Endothelial cell (in vitro differentiated cells): ENCODE results near the gene MBD3L1. TPM values are rescaled to one million over a fixed set of nuclear protein-coding genes. Genes with fewer than 3 reads are reported as not detected.

Source experiments
- DNase-seq: peaks from one replicate; pipeline ENCODE4 v3.0.0; 2021; ENCODE audit warnings: low spot score
- H3K27ac Mint-ChIP-seq: one replicate; pipeline ENCODE4 v1.8.0; 2021; ENCODE audit warnings: mixed read lengths, inconsistent platforms; ENCODE audit not compliant: unreplicated experiment
- H3K27me3 Mint-ChIP-seq: one replicate; pipeline ENCODE4 v1.8.0; 2021; ENCODE audit warnings: mild to moderate bottlenecking, moderate library complexity, mixed read lengths, inconsistent platforms; ENCODE audit not compliant: unreplicated experiment
- H3K36me3 Mint-ChIP-seq: one replicate; pipeline ENCODE4 v1.8.0; 2021; ENCODE audit warnings: mild to moderate bottlenecking, low read depth, mixed read lengths, inconsistent platforms; ENCODE audit not compliant: unreplicated experiment
- H3K4me1 Mint-ChIP-seq: one replicate; pipeline ENCODE4 v1.8.0; 2021; ENCODE audit warnings: mild to moderate bottlenecking, mixed read lengths, inconsistent platforms; ENCODE audit not compliant: unreplicated experiment
- H3K4me3 Mint-ChIP-seq: one replicate; pipeline ENCODE4 v1.8.0; 2021; ENCODE audit warnings: mild to moderate bottlenecking, mixed read lengths, inconsistent platforms; ENCODE audit not compliant: unreplicated experiment
- H3K9me3 Mint-ChIP-seq: one replicate; pipeline ENCODE4 v1.8.0; 2021; ENCODE audit warnings: mixed read lengths, inconsistent platforms; ENCODE audit not compliant: unreplicated experiment
- total RNA-seq: library from RNA; stranded (reverse); fragmentation: NEBNext Ultra II Directional; extraction: Animal tissue kit (Norgen Biotek cat#: 25700); gene quantifications from one replicate; pipeline ENCODE4 v1.2.1, GENCODE V29; 2021; ENCODE audit not compliant: unreplicated experiment
- TF ChIP-seq, protein P1 (sequence below): fragments of 200-600 bp; sonication (generic); IDR thresholded peaks from one replicate; pipeline ENCODE4 v1.5.0; 2021; ENCODE audit warnings: antibody characterized with exemption; ENCODE audit not compliant: unreplicated experiment

The MBD3L1 gene
- total RNA-seq, 1 donor from 2014 or later = not detected

DNA sequence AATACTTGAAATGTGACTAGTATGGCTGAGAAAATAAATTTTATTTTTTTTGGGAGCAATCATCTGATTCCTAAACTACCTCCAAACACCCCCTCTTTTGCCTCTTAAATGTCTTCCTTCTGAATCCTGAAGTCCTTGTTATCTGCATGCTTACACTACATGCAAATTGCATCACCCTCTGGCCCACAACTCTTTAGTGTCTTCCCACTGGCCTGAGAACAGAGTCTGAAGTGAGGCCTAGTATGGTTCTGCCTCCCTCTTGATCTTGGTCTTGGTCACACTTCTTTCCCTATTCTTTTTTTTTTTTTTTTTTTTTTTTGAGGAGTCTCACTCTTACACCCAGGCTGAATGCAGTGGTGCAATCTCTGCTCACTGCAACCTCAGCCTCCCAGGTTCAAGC, 4.9 kb upstream of the MBD3L1 start:
- peaks cover 25% of the 10 kb centered on the region for H3K36me3 Mint-ChIP-seq
- no peak for DNase-seq
- TF ChIP-seq, protein P1, sequence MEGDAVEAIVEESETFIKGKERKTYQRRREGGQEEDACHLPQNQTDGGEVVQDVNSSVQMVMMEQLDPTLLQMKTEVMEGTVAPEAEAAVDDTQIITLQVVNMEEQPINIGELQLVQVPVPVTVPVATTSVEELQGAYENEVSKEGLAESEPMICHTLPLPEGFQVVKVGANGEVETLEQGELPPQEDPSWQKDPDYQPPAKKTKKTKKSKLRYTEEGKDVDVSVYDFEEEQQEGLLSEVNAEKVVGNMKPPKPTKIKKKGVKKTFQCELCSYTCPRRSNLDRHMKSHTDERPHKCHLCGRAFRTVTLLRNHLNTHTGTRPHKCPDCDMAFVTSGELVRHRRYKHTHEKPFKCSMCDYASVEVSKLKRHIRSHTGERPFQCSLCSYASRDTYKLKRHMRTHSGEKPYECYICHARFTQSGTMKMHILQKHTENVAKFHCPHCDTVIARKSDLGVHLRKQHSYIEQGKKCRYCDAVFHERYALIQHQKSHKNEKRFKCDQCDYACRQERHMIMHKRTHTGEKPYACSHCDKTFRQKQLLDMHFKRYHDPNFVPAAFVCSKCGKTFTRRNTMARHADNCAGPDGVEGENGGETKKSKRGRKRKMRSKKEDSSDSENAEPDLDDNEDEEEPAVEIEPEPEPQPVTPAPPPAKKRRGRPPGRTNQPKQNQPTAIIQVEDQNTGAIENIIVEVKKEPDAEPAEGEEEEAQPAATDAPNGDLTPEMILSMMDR = no peak
- no peaks in the 10 kb centered on the region for H3K4me1 Mint-ChIP-seq
- H3K9me3 Mint-ChIP-seq = peaks cover 58% of the 10 kb centered on the region
- H3K27ac Mint-ChIP-seq = no peak overlapping the region
- no peak overlapping the region for H3K4me3 Mint-ChIP-seq
- peaks cover 19% of the 10 kb centered on the region for H3K27me3 Mint-ChIP-seq

DNA sequence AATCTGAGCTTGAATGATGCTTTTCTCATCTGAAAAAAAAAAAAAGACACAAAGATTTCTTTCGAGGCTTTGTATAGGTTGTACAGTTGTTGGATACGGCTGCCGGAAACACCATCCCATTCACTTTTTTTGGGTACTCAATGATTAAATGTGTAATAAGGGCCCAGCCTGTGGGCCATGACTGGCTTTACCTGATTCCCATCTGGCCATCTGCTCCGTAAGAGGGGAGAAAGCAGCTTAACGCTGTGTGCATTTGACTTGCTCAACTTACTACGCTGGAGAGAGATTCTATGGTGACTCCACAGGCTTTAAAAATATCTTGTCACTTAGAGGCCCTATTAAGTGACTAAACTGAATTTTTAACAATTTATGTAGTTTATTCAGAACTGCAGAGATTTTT, 804 bp upstream of the MBD3L1 start:
- no peak overlapping the region for H3K27ac Mint-ChIP-seq
- H3K27me3 Mint-ChIP-seq = peaks cover 10% of the 10 kb centered on the region
- no peaks in the 10 kb centered on the region for H3K4me1 Mint-ChIP-seq
- DNase-seq = no peak
- H3K9me3 Mint-ChIP-seq = peaks cover 49% of the 10 kb centered on the region
- TF ChIP-seq, protein P1 = no peak
- peak overlapping the region; percentile 15 for H3K4me3 Mint-ChIP-seq
- peaks cover 15% of the 10 kb centered on the region for H3K36me3 Mint-ChIP-seq

DNA sequence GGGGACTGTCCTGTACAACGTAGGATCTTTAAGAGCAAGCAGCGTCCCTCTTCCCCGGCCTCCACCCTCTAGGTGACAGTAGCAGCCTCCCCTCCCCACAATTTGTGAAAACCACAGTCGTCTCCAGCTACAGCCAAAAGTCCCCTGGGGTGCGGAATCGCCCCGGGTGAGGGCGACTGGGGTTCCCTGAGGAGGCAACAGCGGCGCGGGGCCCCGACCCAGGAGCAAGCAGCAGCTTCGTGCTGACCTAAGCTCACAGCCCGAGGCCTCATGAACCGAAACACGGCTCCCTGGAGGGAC, 395 bp upstream of the MBD3L1 start:
- no peaks in the 10 kb centered on the region for H3K4me1 Mint-ChIP-seq
- TF ChIP-seq, protein P1 = no peak
- DNase-seq = no peak
- peaks cover 15% of the 10 kb centered on the region for H3K36me3 Mint-ChIP-seq
- H3K4me3 Mint-ChIP-seq = peak overlapping the region; percentile 15
- H3K27me3 Mint-ChIP-seq = peaks cover 10% of the 10 kb centered on the region
- H3K27ac Mint-ChIP-seq = no peak overlapping the region
- H3K9me3 Mint-ChIP-seq = peaks cover 48% of the 10 kb centered on the region

DNA sequence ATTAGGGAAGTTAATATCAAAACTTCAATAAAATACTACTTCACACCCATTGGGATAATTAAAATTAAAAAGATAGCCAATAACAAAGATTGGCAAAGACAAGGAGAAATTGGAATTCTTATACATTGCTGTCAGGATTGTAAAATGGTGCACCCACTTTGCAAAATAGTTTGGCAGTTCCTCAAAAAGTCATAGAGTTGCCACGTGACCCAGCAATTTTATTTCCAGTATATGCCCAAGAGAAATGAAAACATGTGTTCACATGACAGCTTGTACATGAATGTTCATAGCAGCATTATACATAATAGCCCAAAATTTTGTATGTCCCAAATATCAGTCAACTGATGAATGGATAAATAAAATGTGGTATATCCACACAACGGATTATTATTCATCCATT, 3.3 kb downstream of the MBD3L1 start:
- Mint-ChIP-seq H3K9me3 (peaks cover 46% of the 10 kb centered on the region), H3K36me3 (peaks cover 20% of the 10 kb centered on the region), H3K4me3 (no peak overlapping the region), H3K4me1 (no peaks in the 10 kb centered on the region), H3K27ac (no peak overlapping the region), H3K27me3 (peaks cover 10% of the 10 kb centered on the region)
- TF ChIP-seq, protein P1 = no peak
- DNase-seq = no peak

DNA sequence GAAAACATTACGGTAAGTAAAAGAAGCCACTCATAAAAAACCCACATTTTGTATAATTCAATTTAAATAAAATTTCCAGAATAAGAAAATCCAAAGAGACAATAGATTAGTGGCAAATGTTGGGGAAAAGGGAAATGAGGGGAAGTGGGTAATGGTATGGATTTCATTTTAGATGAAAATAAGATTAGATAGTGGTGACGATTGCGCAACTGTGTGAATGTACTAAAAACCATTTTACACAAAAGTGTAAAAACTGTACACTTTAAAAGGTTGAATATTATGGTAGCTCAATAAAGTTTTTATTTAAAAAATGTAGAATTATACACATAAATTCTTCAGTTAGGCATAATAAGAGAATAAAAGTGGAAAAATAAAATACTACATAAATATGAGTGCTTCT, 3.7 kb downstream of the MBD3L1 start:
- Mint-ChIP-seq H3K9me3 (peaks cover 49% of the 10 kb centered on the region), H3K4me1 (no peaks in the 10 kb centered on the region), H3K27ac (no peak overlapping the region), H3K27me3 (peaks cover 10% of the 10 kb centered on the region), H3K36me3 (peaks cover 20% of the 10 kb centered on the region), H3K4me3 (no peak overlapping the region)
- TF ChIP-seq, protein P1 = no peak
- DNase-seq = no peak
